Activated T-helper 17 cell treated with anti-CD3 and anti-CD28 coated beads, Interleukin-2, amount 50 U/mL, for 72 hours (primary cell): Measurements from ENCODE around the gene KLK8. TPM values are rescaled to one million over a fixed set of nuclear protein-coding genes. Genes with fewer than 3 reads are reported as not detected.
"Not testable (repeated sequence)": the region's sequence is repeated elsewhere in the genome, so short reads cannot be mapped to it uniquely, and the experiment has no call there.

Source experiments
- ATAC-seq: fragments of 150-1000 bp; cut with Tn5 transposase; replicated peaks from 2 replicates; pipeline ENCODE4 v1.10.0; 2021; ENCODE audit warnings: mild to moderate bottlenecking, moderate library complexity
- H3K27ac Mint-ChIP-seq: one replicate; pipeline ENCODE4 v1.8.0; 2022; ENCODE audit warnings: mixed read lengths
- H3K27me3 Mint-ChIP-seq: one replicate; pipeline ENCODE4 v1.8.0; 2022; ENCODE audit warnings: mixed read lengths
- H3K36me3 Mint-ChIP-seq: one replicate; pipeline ENCODE4 v1.8.0; 2022; ENCODE audit warnings: low read depth, mild to moderate bottlenecking, mixed read lengths
- H3K4me1 Mint-ChIP-seq: one replicate; pipeline ENCODE4 v1.8.0; 2022; ENCODE audit warnings: mixed read lengths
- H3K4me3 Mint-ChIP-seq: one replicate; pipeline ENCODE4 v1.8.0; 2022; ENCODE audit warnings: mild to moderate bottlenecking, mixed read lengths
- H3K9me3 Mint-ChIP-seq: one replicate; pipeline ENCODE4 v1.8.0; 2022; ENCODE audit warnings: mixed read lengths
- total RNA-seq, 2 donors: library from RNA; stranded (reverse); gene quantifications; one replicate each; pipeline ENCODE4 v1.2.3, GENCODE V29; 2022

The KLK8 gene
- total RNA-seq, 2 donors from 2014 or later: not detected

DNA sequence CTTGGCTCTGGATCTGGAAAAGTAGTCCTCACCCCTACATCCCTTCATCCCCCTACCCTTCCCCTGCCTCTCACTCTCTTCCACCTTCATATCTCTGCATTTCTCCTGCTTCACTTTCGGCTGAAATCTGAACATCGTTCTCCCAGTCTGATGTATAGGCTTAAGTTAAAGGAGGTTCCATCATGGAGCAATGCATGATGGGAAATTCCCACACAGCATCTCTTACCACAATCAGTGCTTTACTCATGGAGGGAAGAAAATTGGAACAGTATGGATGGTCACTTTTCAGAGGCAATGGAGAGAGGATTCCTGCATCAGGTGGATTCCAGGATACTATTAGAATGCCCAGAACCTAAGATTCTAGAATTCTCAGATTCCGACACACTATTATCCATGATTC lies 6.1 kb upstream of the KLK8 start:
- H3K4me1 Mint-ChIP-seq: no peaks in the 10 kb centered on the region
- ATAC-seq: no peak
- H3K27me3 Mint-ChIP-seq: peaks cover 38% of the 10 kb centered on the region
- no peak overlapping the region for H3K4me3 Mint-ChIP-seq
- no peak overlapping the region for H3K27ac Mint-ChIP-seq
- no peaks in the 10 kb centered on the region for H3K36me3 Mint-ChIP-seq
- H3K9me3 Mint-ChIP-seq: no peaks in the 10 kb centered on the region

DNA sequence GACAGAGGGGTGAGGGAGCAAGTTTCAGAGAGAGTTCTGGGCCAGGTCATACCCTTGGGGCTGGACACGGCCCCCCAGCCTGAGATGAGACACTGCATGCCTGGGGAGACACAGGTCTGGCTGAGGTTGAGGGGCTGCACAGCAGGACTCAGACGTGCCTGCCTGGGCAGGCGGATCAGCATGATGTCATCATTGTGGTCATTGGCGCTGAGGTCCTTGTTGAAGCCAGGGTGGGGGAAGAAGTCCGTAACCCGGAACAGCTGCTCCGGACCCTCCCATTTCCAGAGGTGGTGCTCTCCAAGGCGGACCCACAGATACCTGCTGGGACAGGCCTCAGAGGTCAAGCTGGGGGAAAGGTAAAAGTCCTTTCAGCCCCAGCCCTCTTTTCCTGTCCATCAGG lies 5.0 kb upstream of the KLK8 start:
- H3K36me3 Mint-ChIP-seq: no peaks in the 10 kb centered on the region
- H3K27me3 Mint-ChIP-seq: peaks cover 43% of the 10 kb centered on the region
- no peaks in the 10 kb centered on the region for H3K4me1 Mint-ChIP-seq
- H3K9me3 Mint-ChIP-seq: no peaks in the 10 kb centered on the region
- no peak for ATAC-seq
- no peak overlapping the region for H3K4me3 Mint-ChIP-seq
- no peak overlapping the region for H3K27ac Mint-ChIP-seq

DNA sequence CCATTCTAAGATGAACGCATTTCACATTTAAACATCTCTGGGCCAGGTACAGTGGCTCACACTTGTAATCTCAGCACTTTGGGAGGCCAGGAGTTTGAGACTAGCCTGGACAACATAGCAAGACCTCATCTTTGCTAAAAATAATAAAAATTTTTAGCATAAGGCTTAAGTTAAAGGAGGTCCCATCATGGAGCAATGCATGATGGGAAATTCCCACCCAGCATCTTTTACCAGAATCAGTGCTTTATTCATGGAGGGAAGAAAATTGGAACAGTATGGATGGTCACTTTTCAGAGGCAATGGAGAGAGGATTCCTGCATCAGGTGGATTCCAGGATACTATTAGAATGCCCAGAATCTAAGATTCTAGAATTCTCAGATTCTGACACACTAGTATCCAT lies 3.8 kb upstream of the KLK8 start:
- ATAC-seq: no peak
- no peaks in the 10 kb centered on the region for H3K36me3 Mint-ChIP-seq
- H3K27me3 Mint-ChIP-seq: peaks cover 43% of the 10 kb centered on the region
- H3K4me3 Mint-ChIP-seq: no peak overlapping the region
- no peaks in the 10 kb centered on the region for H3K9me3 Mint-ChIP-seq
- no peaks in the 10 kb centered on the region for H3K4me1 Mint-ChIP-seq
- no peak overlapping the region for H3K27ac Mint-ChIP-seq

DNA sequence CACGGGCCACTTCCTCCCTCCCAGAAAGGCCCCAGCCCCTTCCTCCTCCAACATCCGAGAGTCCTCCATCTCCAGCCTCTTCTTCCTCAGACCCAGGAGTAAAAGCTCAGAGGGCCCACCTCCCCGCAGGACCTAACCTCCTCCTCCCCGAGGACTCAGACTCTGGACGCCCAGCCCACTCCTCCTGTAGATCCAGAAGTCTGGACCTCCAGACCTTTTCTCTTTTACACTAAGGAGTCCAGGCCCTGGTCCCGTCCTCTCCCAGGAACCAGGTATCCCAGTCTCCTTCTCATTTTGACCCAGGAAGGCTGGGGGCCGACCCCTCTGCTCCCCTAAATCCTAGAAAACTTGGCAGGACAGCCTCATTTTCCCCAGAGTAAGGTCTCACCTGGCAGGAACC lies 1.9 kb upstream of the KLK8 start:
- H3K36me3 Mint-ChIP-seq: no peaks in the 10 kb centered on the region
- H3K9me3 Mint-ChIP-seq: no peaks in the 10 kb centered on the region
- no peak overlapping the region for H3K27ac Mint-ChIP-seq
- H3K4me1 Mint-ChIP-seq: no peaks in the 10 kb centered on the region
- ATAC-seq: no peak
- peaks cover 45% of the 10 kb centered on the region for H3K27me3 Mint-ChIP-seq
- no peak overlapping the region for H3K4me3 Mint-ChIP-seq

DNA sequence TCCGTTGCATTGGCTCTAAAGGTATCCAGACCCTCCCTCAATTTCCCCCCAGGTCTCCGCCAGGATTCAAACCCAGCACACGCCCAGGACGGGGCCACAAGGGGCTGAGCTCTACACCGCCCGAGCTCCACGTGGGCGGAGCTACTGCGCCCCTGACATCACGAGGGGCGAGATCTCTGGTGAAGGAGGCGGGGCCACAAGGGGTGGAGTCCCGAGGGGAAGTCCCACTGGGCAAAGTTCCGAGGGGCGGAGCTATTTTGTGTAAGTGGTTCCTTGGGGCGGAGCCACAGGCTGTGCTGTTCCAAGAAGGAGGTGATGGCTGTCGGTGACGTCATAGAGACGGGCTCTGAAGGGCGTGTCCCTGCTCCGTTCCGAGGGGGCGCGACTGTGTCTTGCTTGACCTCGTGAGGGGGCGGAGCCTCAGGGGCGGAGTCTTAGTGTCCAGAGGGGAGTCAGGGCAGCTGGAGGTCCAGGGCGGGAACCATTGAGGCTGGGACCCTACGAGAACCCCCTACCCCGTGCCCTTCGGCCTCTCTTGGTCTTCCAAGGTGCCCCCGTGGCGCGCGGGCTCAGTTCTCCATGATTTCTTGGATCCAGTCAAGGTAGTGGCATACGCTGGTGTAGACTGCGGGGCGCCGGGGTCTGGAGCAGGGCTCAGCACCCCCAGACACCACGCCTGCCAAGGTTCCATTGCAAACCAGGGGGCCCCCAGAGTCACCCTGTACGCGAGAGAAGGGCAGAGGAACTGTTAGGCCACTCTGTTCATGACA lies 1.3 kb upstream of the KLK8 start:
- Mint-ChIP-seq H3K4me1 (no peaks in the 10 kb centered on the region), H3K4me3 (no peak overlapping the region), H3K36me3 (no peaks in the 10 kb centered on the region), H3K27me3 (peaks cover 51% of the 10 kb centered on the region), H3K9me3 (no peaks in the 10 kb centered on the region), H3K27ac (no peak overlapping the region)
- peak; percentile 19 for ATAC-seq

DNA sequence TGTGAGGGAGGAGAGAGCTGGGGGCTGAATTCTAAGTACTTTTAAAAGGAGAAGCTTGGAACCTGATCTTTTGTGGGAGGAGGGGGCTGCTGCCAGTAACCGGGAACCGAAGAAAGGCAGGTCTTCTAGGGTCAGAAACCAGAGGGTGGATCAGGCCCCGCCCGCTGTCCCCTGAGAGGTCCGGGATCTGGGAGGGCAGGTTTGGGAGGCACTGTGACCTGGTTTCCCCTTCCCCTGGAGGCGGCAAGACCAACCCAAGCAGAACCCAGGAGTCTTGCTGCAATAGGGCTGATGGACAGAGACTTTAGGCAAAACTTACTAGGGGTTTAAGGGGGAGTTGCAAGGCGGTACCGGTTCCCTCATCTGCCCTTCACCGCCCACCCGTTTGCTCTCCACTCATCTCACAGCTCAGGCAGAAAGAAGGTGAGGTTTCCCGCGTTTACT lies 707 bp upstream of the KLK8 start:
- Mint-ChIP-seq H3K27me3 (peaks cover 46% of the 10 kb centered on the region), H3K4me1 (no peaks in the 10 kb centered on the region), H3K4me3 (no peak overlapping the region), H3K36me3 (no peaks in the 10 kb centered on the region), H3K9me3 (no peaks in the 10 kb centered on the region), H3K27ac (no peak overlapping the region)
- ATAC-seq: no peak

DNA sequence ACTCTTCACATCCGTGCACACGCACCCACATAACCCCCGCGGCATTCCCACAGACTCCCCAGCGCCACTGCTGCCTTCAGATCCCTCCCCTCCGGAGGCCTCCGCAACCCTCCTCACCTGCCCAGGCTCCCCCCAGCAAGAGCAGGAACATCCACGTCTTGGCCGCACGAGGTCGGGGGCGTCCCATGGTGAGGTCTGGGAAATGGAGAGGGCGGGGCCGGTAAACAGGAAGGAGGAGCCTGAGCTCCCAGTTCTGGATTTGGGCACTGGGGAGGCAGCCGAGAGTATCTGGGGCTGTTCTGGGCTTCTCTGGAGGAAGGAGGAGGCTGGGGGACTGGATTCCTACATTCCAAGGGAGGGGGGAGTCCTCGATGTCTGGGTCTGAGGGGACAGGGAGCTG lies 423 bp downstream of the KLK8 start:
- Mint-ChIP-seq H3K27me3 (peaks cover 45% of the 10 kb centered on the region), H3K36me3 (no peaks in the 10 kb centered on the region), H3K27ac (no peak overlapping the region), H3K4me3 (no peak overlapping the region), H3K4me1 (no peaks in the 10 kb centered on the region), H3K9me3 (no peaks in the 10 kb centered on the region)
- ATAC-seq: no peak

DNA sequence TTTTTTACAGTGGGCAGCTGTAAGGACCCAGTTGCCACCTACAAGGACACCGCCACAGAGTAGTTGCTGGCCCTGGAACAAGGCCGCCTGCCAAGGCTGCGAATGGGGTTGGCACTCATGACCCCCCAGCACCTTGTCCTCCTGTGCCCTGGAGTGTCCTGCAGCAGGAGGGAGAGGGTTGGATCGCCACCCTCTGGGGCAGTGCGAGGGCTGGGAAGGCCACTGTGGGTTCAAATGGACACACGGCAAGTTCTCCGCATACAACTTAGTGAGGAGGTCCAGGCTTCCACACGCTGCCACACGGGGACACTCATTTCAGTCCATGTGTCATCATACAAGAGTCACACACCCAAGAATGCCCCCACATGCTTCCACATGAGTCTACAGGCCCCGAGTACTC lies 978 bp downstream of the KLK8 start:
- Mint-ChIP-seq H3K4me1 (no peaks in the 10 kb centered on the region), H3K9me3 (no peaks in the 10 kb centered on the region), H3K36me3 (no peaks in the 10 kb centered on the region), H3K27me3 (peaks cover 44% of the 10 kb centered on the region), H3K4me3 (no peak overlapping the region), H3K27ac (no peak overlapping the region)
- no peak for ATAC-seq

DNA sequence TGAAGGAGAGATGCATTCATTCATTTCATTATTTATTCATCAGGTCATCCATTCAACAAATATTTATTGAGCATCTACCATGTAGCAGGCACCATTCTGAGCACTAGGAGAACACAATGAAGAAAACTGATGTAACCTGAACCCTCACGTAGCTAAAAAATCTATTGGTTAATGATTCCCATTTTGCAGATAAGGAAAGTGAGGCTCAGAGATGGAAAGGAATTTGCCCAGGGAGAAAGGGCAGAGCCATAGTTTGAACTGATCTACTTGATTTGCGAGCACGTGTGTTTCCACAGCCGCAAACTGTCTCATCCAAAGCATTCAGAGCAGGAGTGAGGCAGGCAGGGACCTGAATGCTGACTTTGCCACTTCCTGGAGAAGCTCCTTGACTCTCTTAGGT lies 2.7 kb downstream of the KLK8 start:
- Mint-ChIP-seq H3K4me1 (no peaks in the 10 kb centered on the region), H3K27ac (no peak overlapping the region), H3K36me3 (no peaks in the 10 kb centered on the region), H3K4me3 (no peak overlapping the region), H3K9me3 (no peaks in the 10 kb centered on the region), H3K27me3 (peaks cover 36% of the 10 kb centered on the region)
- ATAC-seq: no peak

DNA sequence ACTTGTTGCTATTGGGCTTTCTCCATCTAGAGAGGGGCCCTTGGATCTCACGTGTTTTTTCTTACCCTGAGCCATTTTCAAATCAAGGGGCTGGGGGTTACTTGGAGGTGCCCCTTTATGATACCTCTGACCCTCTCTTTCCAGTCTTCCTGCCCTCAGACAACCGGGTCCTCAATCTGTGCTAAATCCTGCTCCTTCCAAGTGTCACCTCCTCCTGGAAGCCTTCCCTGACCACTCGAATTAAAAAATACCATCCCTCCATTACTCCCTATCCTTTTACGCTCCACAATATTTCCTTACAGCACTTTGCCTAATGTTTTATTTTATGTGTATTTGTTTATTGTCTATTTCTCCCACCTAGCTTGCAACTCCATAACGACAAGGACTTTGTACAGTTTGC lies 3.3 kb downstream of the KLK8 start:
- Mint-ChIP-seq H3K36me3 (no peaks in the 10 kb centered on the region), H3K4me1 (no peaks in the 10 kb centered on the region)
- no peak for ATAC-seq

DNA sequence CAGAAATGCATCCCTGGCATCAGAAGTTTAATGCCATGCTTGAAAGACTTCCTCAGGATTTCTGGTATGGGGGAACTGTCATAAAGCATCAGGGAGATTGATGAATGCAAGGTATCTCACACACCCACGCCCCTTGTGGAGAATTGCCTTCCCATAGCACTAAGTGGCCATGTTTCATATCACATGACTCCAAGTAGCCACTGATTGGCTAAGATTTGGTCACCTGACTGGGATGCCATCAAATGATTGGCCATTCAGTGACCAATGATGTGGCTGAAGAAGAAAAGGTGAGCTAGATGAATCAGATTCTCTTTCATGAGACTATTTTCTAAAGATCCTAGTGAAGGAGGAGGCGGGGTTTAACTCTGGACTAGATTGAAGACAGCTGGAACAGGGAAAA lies 7.3 kb downstream of the KLK8 start:
- Mint-ChIP-seq H3K4me1 (no peaks in the 10 kb centered on the region), H3K9me3 (no peaks in the 10 kb centered on the region), H3K4me3 (no peak overlapping the region), H3K27me3 (peaks cover 32% of the 10 kb centered on the region), H3K36me3 (no peaks in the 10 kb centered on the region), H3K27ac (no peak overlapping the region)
- no peak for ATAC-seq

More for the DNA sequence above, 3.3 kb downstream of the KLK8 start:
- Mint-ChIP-seq H3K9me3 (no peaks in the 10 kb centered on the region), H3K27me3 (peaks cover 35% of the 10 kb centered on the region), H3K4me3 (no peak overlapping the region), H3K27ac (no peak overlapping the region)

DNA sequence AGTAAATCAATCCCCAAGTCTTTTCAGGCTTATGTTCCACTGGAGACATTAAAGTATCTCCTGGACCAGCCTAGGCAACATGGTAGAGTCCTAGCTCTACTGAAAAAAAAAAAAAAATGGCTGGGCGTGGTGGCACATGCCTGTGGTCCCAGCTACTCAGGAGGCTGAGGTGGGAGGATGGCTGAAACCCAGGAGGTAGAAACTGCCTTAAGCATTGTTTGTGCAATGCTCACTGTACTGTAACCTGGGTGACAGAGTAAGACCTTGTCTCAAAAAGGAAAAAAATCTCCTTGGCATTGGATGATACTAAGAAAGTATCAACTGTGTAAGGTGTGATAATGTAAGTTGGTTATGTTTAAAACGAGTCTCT lies 8.8 kb downstream of the KLK8 start:
- no peak overlapping the region for H3K4me3 Mint-ChIP-seq
- no peaks in the 10 kb centered on the region for H3K9me3 Mint-ChIP-seq
- H3K4me1 Mint-ChIP-seq: no peaks in the 10 kb centered on the region
- H3K27me3 Mint-ChIP-seq: peaks cover 26% of the 10 kb centered on the region
- no peaks in the 10 kb centered on the region for H3K36me3 Mint-ChIP-seq
- no peak overlapping the region for H3K27ac Mint-ChIP-seq
- no peak for ATAC-seq

DNA sequence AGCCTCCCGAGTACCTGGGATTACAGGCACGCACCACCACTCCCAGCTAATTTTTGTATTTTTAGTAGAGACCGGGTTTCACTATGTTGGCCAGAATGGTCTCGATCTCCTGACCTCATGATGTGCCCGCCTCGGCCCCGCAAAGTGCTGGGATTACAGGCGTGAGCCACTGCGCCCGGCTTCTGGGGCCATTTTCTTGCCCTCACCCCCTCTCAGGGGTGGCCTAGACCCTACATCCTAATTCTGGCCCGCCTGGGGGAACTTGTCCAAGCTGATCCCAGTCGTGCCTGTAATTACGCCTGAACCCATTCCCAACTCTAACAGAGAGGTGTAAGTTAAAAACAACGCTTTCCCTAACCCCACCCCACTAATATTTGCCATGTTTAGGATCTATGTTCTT lies 17.0 kb downstream of the KLK8 start:
- H3K36me3 Mint-ChIP-seq, H3K4me1 Mint-ChIP-seq: not testable (repeated sequence)

DNA sequence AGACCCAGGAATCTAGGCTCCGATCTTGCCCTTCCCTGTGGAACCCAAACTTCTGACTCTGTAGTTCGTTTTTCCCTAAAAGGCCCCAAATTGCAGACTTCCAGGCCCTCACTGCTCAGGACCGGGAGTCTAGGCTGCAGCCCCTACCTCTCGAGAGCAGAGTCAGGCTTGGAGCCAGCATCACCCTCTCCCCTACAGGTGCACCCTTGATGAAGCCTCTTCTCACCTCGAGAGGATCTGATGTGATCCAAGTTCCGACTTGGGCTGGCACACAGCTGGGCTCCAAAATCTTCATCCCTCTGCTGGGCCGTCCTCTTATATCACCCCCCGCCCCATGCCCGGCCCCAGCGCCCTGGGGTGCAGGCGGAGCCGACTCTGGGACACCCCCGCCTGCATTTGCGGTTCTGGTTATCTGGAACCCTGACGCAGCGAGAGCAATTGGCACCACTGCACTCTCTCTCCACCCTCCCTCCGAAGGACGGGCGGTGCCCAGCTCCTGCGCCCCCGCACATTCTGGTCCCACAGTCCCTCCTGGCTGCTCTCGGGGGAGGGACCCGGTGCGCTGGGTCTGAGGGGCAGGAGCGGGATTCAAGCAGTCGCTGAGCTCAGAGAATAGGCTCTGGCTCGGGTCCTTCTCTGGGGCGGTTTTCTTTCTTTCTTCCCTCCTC lies 17.6 kb downstream of the KLK8 start, which contains the start of gene KLK7:
Gene KLK7, minus strand, starts transcription at position 293 of the 668 bp plus-strand sequence. CDS start 1,518 bp downstream, outside the sequence.
- Mint-ChIP-seq H3K4me3 (no peak within 1 kb of the TSS), H3K4me1 (no peaks in the 10 kb centered on the region), H3K27me3 (peaks cover 30% of the 10 kb centered on the region), H3K36me3 (no peaks in the 10 kb centered on the region), H3K27ac (no peak within 1 kb of the TSS), H3K9me3 (no peaks in the 10 kb centered on the region)
- ATAC-seq: no peak

More for the DNA sequence above, 17.0 kb downstream of the KLK8 start:
- ATAC-seq, H3K27ac Mint-ChIP-seq, H3K4me3 Mint-ChIP-seq, H3K9me3 Mint-ChIP-seq: not testable (repeated sequence)
- H3K27me3 Mint-ChIP-seq: peaks cover 32% of the 10 kb centered on the region

DNA sequence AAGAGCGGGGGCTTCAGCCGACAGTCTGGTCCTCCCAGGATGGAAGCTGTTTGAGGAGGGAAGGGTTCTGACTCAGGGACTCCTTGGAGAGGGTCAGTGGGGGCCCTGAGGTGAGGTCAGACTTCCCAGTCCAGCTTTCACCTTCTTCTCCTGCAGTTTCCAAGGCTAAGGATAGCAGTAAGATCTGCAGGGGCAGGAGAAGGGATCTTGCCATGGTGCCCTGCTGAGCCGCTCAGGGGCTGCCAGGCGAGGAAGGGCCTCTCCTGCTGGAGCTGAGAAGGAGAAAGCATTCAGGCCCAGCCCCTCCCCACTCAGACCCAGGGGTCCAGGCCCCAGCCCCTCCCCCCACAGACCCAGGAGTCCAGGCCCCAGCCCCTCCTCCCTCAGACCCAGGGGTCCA lies 19.2 kb downstream of the KLK8 start:
- no peak for ATAC-seq
- Mint-ChIP-seq H3K27ac (no peak overlapping the region), H3K4me1 (no peaks in the 10 kb centered on the region), H3K36me3 (no peaks in the 10 kb centered on the region), H3K9me3 (no peaks in the 10 kb centered on the region), H3K4me3 (no peak overlapping the region), H3K27me3 (peaks cover 38% of the 10 kb centered on the region)
